GM19239 (cell line): ENCODE measurements around the gene ATG4D.
"Not testable (repeated sequence)": the region's sequence is repeated elsewhere in the genome, so short reads cannot be mapped to it uniquely, and the experiment has no call there.

Source experiments
- DNase-seq: peaks from one replicate; pipeline ENCODE4 v3.0.0; 2011; ENCODE audit warnings: low spot score; ENCODE audit not compliant: insufficient read length
- FAIRE-seq: peaks from 2 replicates; lab custom pipeline; 2011; peaks lifted over from hg19 to GRCh38; lab: Jason Lieb, UNC

The ATG4D gene

GRCh38 chr19:10568826-10569651 lies 25.3 kb downstream of the ATG4D start, which contains the start of gene CDKN2D:
CDKN2D (minus strand) TSS chr19:10568979; CDS start chr19:10568653, 326 bp downstream.
- FAIRE-seq: peak; percentile 90
- peak; percentile 86 for DNase-seq

GRCh38 chr19:10573793-10574192 lies 30.1 kb downstream of the ATG4D start:
- not testable (repeated sequence) for DNase-seq, FAIRE-seq

- FAIRE-seq: no peak
These were observed 30.8 kb downstream of the ATG4D start for GRCh38 chr19:10574462-10574861.

GRCh38 chr19:10575011-10575716 lies 31.5 kb downstream of the ATG4D start:
- FAIRE-seq (no peak), DNase-seq (no peak)

More at GRCh38 chr19:10574462-10574861, 30.8 kb downstream of the ATG4D start:
- DNase-seq: no peak

GRCh38 chr19:10577951-10578350 lies 34.2 kb downstream of the ATG4D start:
- DNase-seq: no peak
- no peak for FAIRE-seq

- DNase-seq (no peak), FAIRE-seq (peak; percentile 98)
These were observed 37.4 kb downstream of the ATG4D start for GRCh38 chr19:10580979-10581631.

- DNase-seq (no peak), FAIRE-seq (no peak)
These were observed 38.4 kb downstream of the ATG4D start for GRCh38 chr19:10582091-10582490.

- no peak for DNase-seq
- FAIRE-seq: no peak
These were observed 39.5 kb downstream of the ATG4D start for GRCh38 chr19:10583036-10583776.

GRCh38 chr19:10586396-10586795 lies 42.7 kb downstream of the ATG4D start:
- DNase-seq (no peak), FAIRE-seq (no peak)

- DNase-seq (no peak), FAIRE-seq (no peak)
These were observed 43.5 kb downstream of the ATG4D start, which contains the start of gene AP1M2 for GRCh38 chr19:10587022-10587838. AP1M2 (minus strand) TSS chr19:10587312; CDS start chr19:10587231, 81 bp downstream.

- DNase-seq: no peak
- no peak for FAIRE-seq
These were observed 44.1 kb downstream of the ATG4D start for GRCh38 chr19:10587839-10588150.

- DNase-seq (no peak), FAIRE-seq (no peak)
These were observed 49.4 kb downstream of the ATG4D start for GRCh38 chr19:10593148-10593547.

GRCh38 chr19:10593820-10594637 lies 50.3 kb downstream of the ATG4D start:
- DNase-seq (no peak), FAIRE-seq (peak; percentile 79)

- FAIRE-seq (no peak), DNase-seq (no peak)
These were observed 56.4 kb downstream of the ATG4D start for GRCh38 chr19:10600149-10600548.

- DNase-seq (no peak), FAIRE-seq (peak; percentile 83)
These were observed 58.3 kb downstream of the ATG4D start for GRCh38 chr19:10601999-10602329.

GRCh38 chr19:10602330-10603083 lies 58.8 kb downstream of the ATG4D start:
- DNase-seq: peak; percentile 83

More at GRCh38 chr19:10602330-10603083, 58.8 kb downstream of the ATG4D start:
- FAIRE-seq: no peak
